Stimulated activated CD4-positive, alpha-beta T cell treated with anti-CD3 and anti-CD28 coated beads, TNF-alpha, amount 100 ng/mL, for 1 hour (primary cell): ENCODE data around the gene GYPB.
"Not testable (repeated sequence)": the region's sequence is repeated elsewhere in the genome, so short reads cannot be mapped to it uniquely, and the experiment has no call there.

ENCODE experiments used
- DNase-seq, 3 donors: peaks; one replicate each; pipeline ENCODE4 v3.0.0-alpha.2; 2020; ENCODE audit warnings: low read depth in 3 of 3, low spot score in 1 of 3

Gene GYPB

DNA sequence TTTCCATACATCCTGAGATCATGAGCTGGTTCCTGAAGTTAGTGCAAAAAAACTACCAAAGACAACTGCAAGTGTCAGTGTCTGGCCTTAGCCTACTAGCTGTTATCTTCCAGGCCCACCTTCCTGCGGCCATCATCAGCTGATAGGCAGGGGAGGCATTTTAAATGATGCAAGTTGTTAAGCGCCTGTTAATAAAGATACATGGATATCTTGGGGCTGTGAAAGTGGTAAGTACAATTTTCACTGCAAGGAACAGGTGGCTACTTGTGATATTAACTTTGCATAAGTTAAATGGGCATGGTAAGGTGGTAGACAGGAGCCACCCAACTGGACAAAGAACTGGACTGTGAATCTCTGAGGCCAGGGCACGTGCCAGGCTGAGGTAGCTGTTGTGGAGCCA is at the start of gene GYPB:
Gene GYPB (minus strand): TSS at position 104 of the 400 bp plus-strand sequence. CDS start 93 bp downstream, at position 11.
- not testable (repeated sequence) for DNase-seq

DNA sequence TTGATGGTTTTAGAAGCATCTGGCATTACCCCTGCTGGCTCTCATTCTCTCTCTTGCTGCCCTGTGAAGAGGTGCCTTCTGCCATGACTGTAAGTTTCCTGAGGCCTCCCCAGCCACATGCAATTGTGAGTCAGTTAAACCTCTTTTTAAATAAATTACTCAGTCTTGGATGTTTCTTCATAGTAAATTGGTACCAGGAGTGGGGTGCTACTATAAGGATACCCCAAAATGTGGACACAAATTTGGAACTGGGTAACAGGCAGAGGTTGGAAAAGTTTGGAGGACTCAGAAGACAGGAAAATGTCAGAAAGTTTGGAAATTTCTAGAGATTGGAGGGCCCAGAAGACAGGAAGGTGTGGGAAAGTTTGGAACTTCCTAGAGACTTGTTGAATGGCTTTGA is 42.4 kb upstream of the GYPB start:
- DNase-seq = not testable (repeated sequence)

DNA sequence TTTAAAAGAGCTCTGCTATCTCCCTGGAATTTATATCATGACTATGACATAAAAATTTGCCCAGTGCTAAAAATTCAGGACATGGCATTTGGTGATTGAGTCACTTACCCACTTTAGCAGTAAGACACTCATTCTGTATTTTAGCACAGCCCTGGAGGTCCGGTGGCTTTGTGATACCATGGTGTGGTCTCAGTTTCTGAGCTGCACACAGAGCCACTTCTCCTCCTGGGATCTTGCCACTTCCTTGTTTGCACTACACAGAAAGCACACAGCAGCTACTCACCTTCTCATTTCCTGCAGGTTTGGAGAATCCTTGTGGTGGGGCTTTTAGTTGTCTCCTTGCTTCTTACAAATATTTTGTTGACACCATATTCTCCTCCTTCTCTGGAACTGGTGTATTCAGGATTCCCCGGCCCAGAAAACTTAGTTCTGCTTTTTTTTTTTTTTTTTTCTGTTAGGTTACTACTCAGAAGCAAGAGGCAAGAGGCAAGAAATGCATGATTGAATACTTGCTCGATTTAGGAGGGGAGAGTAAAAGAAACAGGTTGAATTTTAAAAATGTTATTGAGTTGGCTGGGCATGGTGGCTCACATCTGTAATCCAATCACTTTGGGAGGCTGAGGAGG is 41.2 kb upstream of the GYPB start:
- DNase-seq = not testable (repeated sequence)

DNA sequence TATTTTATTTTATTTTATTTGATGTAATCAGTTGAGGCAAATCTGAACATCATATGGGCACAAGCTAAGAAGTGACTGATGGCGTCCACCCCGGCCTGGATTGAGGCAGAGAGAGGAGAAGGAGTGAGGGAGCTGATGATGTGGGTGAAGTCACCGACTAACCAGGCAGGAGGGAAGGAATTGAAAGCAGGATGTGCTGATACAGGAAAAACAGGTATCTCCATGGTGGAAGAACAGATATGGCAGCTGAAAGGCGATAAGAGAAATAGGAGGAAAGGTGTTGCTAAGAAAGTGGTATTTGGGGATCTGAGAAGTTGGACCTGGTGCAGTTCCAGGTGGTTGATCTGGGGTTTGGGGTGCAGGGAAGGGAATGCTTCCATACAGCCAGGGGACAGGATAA is 37.6 kb upstream of the GYPB start:
- DNase-seq = no peak

DNA sequence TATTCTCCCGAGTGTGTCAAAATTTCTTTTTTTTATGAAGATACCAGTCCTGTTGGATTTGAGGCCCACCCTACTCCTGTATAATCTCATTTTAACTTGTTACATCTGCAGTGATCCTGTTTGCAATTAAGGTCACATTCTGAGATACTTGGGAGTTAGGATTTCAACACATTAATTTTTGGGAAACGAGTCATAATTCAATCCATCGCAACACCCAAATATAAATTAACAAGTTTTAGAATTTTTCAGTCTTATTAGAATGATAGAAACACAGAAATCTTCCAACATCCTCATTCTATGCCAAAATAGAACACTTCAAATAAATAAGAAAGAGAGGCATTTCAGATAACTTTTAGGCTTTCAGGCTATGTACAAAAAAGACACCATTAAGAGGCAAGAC is 36.2 kb upstream of the GYPB start:
- DNase-seq = not testable (repeated sequence)

DNA sequence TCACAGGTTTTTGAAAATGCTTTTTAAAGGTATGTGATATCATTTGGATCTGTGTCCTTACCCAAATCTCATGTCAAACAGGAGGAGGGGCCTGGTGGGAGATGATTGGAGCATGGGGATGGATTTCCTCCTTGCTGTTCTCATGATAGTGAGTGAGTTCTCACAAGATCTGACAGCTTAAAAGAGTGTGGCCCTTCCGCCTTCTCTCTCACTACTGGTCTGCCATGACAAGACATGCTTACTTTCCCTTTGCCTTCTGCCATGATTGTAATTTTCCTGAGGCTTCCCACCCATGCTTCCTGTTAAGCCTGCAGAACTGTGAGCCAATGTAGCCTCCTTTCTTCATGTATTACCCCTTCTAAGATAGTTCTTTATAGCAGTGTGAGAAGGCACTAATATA is 32.3 kb upstream of the GYPB start:
- DNase-seq = not testable (repeated sequence)

DNA sequence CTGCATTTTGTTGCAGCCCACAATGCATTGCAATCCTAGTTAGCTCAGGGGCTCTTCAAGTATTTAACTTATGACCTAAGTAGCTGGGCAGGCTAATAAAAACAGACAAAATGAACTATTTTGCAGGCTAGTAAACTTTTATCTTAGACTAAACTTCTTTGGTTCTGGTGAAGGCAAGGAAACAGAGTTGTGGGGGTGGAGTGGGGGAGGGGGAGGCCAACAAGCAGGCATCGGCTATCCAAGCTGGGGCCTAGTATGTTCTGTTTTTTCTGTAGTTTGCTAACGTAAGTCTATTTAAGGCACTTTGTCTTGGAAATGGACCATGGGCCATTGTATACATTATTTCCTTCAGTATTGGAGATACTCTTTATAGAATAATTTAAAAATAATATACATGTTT is 31.5 kb upstream of the GYPB start:
- DNase-seq = not testable (repeated sequence)

DNA sequence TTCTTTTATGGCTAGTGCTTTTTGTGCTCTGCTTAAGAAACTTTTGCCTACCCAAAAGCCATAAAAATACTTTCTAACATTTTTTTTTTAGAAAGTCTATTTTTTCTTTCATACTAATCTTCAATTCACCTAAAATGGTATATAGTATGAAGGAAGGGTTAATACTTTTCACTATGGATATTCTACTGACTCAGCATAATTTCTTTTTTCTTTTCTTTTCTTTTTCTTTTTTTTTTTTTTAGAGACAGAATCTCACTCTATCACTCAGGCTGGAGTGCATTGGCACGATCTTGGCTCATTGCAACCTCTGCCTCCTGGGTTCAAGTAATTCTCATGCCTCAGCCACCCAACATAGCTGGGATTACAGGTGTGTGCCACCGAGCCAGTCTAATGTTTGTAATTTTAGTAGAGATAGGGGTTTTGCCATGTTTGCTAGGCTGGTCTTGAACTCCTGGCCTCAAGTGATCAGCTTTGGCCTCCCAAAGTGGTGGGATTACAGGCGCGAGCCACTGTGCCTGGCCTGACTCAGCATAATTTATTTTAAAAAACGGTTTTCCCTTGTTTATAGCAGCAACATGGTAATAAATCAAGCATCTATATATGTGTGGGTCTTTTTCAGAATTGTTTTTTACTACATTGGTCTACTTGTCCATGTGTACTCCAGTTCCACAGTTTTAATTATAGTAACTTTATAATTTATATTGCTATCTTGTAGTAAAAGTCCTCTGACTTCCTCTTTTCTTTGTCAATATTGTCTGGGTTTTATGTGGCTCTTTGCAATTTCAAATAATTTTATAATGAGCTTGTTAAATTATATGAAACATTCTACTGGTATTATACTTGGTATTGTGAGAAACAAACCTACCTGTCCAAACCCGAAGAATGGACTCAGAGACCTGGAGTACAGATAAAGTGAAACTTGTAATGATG is 30.6 kb upstream of the GYPB start:
- not testable (repeated sequence) for DNase-seq

DNA sequence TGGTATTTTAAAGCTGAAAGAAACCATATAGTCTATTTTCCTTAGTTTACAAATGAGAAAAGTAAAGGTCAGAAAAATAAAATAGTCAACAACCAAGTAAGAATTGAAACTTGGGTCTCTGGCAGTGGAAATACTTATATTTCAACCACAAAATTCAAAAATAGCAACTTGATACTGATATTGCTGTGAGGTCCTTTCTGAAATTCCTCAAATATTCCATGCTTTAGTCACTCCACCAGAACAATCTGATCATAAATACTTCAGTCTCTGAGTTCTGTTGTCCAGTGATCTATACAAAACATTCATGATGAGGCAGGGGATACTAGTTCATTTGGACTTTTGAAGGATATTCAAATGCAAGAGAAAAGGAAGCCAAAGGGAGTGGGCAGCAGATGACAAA is 25.8 kb upstream of the GYPB start:
- not testable (repeated sequence) for DNase-seq

DNA sequence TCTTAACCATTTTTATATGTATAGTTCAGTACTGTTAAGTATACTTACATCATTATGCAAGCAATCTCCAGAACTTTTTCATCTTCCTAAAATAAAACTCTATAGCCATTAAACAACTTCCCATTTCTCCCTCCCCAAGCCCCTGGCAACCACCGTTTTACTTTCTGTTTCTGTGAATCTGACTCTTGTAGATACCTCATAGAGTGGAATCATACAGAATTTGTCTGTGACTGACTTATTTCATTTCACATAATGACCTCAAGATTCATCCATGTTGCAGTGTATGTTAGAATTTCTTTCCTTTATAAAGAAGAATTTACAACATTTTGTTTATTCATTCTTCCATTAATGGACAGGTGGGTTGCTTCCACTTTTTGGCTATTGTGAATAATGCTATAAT is 13.4 kb upstream of the GYPB start:
- DNase-seq = not testable (repeated sequence)

DNA sequence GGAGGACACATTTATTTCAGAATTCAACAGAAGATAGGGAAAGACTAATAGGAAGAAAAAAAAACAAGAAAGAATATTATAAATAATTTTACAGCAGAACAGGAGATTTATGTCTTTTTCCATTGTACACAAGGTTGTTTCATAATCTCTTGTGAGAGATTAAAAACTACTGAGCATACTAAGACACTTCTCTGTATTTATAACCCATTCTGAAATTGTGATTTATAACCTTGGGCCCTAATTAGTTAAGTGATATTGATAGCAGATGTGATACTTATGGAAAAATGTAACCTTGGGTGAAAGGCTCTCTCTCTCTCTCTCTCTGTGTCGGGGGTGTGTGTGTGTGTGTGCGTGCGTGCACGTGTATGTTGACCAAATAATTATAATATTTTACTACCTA is 12.7 kb upstream of the GYPB start:
- not testable (repeated sequence) for DNase-seq

DNA sequence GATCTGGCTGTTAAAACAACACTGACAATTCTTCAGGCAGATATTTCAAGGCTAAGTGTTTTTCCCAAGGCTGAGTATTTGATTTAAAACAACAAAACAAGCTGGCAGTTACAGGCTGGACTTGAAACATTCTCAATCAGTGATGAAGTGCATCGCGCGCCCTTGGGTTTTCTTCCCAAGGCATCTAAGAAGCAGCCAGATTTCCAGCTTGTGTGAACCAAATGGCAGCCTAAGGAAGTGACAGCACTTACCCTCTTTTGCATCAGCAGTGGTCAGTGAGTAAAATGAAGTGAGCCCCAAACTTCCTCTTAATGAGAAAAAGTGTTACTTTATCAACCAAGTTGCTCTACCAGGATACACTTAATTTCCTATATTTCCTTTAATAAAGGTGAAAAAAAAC is 12.2 kb upstream of the GYPB start:
- DNase-seq = not testable (repeated sequence)

DNA sequence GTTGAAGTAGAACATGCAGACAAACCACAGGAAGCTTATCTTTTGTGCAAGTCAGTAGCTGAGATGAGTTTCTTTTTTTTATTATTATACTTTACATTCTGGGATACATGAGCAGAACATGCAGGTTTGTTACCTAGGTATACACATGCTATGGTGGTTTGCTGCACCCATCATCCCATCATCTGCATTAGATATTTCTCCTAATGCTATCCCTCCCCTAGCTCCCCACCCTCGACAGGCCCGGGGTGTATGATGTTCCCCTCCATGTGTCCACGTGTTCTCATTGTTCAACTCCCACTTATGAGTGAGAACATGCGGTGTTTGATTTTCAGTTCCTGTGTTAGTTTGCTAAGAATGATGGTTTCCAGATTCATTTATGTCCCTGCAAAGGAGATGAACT is 11.5 kb upstream of the GYPB start:
- not testable (repeated sequence) for DNase-seq

DNA sequence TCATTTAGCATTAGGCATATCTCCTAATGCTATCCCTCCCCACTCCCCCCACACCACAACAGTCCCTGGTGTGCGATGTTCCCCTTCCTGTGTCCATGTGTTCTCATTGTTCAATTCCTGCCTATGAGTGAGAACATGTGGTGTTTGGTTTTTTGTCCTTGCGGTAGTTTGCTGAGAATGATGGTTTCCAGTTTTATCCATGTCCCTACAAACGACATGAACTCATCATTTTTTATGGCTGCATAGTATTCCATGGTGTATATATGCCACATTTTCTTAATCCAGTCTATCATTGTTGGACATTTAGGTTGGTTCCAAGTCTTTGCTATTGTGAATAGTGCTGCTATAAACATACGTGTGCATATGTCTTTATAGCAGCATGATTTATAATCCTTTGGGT is 7.5 kb upstream of the GYPB start:
- DNase-seq = not testable (repeated sequence)

DNA sequence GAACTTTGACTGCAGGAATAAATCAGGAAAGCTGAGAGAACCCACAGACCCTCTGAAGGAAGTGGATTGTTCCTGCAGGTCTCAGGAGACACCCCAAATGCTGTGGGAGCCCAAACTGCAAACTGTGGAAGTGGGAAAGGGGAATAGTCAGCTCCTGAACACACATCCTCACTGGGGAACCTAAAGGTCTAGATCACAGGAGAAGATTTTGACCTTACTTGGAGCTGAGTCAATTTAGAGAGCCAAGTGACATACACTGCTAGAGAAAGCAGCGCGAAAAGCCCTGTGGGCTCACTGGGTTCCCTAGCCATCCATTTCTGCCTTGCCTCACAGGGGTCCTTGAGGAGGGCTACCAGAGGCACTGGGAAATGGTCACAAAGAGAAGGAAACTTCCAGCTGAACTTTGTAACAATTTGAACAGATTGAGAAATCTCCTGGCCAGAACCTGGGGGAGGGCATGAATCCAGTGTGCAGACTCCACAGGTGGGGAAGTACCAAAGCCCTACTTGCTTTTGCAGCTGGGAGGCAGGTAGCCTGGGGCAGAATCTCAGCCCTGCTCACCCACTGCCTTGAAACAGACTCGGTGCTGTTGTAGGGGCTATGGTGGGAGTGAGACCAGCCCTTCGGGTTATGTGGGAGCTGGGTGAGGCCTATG is 5.3 kb upstream of the GYPB start:
- DNase-seq = not testable (repeated sequence)

DNA sequence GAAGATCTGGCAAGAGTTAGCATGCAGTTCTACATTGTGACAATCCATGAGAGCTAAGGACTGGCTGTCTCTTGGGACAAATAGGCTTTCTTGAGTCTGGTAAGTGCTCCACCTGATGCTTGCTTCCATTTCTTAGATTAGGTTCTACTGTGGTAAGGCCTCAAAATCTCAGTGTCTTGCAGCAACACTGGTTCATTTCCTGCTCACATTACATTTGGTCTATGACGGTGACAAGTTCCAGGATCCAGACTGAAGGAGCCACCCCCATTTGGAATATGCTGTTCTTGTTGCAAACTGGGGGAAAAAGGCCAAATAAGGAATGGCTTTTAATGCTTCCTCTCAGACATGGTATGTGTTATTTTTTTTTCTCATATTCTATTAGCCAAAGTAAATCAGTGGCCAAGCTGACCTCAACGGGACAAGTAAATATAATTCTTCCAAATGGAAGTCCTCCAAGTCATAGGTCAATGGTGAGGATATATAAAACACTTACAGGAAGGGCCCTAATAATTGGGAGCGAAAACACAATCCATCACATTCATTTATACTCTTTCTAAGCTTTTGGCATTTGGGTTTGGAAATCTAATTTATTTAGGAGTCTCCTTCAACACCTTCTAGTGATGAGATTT is 3.7 kb upstream of the GYPB start:
- DNase-seq = not testable (repeated sequence)

DNA sequence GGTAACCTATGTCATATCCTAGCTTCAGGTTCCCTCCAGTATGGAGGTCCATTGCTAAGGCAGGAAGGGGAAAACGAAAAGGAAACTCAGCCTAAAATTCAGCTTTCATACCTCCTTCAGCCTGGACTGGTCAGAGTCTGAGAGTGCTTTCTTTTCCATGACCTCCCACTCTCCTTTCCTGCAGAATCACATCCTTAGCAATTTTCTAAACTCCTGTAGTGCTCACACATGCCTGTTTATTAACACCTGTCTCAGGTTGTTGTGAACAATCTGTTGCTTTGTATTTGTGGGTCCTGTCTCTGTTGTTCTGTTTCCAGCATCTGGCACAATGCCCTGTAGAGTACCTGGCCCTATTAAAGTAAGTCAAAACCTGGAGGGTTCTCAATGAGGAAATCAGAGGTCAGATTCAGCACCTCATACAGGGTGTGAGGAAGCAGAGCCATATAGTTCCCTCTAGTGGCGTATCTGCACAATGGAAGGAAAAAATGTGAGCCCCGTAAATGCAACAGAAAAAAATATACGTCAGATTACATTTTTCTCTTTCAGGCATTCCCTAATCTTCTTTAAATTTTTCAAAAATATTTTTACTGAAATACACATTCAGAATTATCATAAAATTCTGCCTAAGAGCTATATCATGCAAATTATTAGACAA is 2.3 kb upstream of the GYPB start:
- not testable (repeated sequence) for DNase-seq

DNA sequence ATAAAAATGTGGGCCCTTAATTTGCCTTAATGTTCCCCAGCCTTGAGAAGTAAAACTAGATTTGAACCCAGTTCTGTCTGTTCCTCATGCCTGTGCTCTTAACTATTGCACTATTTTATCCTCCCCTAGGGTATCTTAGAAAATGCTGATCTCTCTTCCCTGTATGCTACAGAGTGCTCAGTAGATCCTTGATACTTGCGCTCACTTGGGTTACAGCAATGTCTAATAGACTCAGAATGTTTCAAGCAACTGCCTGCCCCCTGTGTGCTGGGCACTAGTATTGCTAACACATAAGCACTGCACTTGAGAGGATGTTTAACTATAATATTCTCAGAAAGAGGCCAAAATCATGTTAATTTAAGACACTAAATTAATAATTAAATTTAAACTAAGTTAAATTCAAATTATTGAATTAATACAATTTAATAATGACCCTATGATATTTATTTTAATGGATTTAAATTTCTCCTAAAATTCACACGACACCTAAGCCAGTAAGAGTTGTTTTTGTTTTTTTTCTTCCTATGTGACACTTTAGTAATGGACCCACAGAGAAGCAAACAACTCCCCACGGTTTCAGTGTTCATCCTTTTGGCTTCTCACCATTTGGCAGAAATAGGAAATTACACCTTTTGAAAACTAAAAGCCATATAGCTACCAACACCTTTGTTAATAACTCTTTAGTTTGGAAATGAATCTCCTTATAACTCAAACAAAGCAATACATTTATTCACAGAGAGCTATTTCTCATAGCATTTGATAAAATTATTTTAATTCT is 768 bp downstream of the GYPB start:
- not testable (repeated sequence) for DNase-seq

DNA sequence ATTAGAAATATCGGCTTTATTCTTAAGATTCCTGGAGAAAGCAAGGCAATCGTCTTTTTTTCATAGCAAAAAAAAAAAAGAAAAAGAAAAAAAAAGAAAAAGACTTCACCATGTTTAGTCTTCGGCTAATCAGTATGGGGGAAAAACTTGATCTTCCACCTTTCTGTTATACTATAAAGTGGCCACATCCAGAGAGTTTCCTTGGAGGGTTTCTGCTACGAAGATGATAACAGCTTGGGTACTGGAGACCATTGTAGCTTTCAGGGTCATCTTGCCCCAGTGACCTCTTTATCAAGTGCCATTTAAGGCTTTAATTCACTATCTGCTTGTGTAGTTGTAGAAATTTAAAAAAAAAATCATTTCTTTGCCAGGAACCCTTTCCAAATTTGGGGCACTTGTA is 1.9 kb downstream of the GYPB start:
- not testable (repeated sequence) for DNase-seq

DNA sequence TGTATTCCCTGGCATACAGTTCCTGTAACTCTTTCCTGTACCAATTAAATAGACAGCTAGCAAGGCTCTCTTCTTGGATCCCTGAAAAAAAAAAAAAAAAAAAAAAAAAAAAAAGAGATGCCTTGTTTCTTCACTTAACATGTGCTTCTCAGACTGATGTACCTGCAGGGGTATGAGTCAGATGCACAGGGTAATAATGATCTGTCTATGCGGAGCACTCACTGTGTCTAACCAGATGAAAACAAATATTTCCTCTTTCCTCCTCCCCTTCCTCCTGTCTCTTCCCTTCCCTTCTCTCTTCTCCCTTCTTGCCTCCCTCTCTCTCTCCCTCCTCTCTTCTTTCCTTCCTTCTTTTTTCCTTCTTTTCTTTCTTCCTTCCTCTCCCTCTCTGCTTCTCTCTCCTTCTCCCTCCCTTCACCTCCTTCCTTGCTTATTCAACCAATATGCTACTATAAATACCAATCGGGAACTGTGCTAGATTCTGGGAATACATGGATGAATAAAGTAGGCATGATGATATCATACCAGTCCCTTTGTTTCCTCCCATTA is 3.0 kb downstream of the GYPB start:
- not testable (repeated sequence) for DNase-seq
